ENCODE results near the gene TP53I11. TPM values are rescaled to one million over a fixed set of nuclear protein-coding genes. Genes with fewer than 3 reads are reported as not detected.

TP53I11 gene
- total and polyA plus RNA-seq, 2 experiments from 2014 or later = 112 to 155 TPM

DNA sequence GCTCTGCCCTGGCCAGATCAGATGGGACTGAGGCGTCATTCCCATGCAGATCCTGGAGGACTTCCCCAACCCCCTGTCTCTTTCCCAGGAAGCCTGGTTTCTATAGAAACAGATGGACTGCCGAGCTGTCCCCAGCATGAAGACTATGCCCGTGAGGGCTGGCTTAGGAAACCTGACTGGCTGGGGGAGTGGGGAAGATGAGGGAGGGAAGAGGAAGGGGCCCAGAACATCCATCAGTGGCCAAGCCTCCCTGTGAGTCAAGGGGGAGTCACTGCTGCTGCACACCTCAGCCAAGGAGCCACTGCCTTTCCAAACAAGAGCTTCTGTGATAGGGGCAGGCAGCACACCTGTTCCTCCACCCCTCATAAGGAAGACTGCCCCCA lies 5.8 kb downstream of the TP53I11 start:
- H3K27ac ChIP-seq = no peak overlapping the region
- H3K4me3 ChIP-seq = no peak overlapping the region
- H3K4me1 ChIP-seq (ENCODE audit: low read depth) = peaks cover 16% of the 10 kb centered on the region
- no peaks in the 10 kb centered on the region for H3K27me3 ChIP-seq
- TF ChIP-seq, protein P1, sequence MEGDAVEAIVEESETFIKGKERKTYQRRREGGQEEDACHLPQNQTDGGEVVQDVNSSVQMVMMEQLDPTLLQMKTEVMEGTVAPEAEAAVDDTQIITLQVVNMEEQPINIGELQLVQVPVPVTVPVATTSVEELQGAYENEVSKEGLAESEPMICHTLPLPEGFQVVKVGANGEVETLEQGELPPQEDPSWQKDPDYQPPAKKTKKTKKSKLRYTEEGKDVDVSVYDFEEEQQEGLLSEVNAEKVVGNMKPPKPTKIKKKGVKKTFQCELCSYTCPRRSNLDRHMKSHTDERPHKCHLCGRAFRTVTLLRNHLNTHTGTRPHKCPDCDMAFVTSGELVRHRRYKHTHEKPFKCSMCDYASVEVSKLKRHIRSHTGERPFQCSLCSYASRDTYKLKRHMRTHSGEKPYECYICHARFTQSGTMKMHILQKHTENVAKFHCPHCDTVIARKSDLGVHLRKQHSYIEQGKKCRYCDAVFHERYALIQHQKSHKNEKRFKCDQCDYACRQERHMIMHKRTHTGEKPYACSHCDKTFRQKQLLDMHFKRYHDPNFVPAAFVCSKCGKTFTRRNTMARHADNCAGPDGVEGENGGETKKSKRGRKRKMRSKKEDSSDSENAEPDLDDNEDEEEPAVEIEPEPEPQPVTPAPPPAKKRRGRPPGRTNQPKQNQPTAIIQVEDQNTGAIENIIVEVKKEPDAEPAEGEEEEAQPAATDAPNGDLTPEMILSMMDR (IDR thresholded peaks at IDR 0.05; ENCODE audit: low read depth, low read length) = no peak
- H3K36me3 ChIP-seq = no peaks in the 10 kb centered on the region
- no peak for DNase-seq (ENCODE audit: low read depth in 1 of 2, low spot score in 1 of 2)
- H3K9me3 ChIP-seq (ENCODE audit: low read depth) = no peaks in the 10 kb centered on the region

DNA sequence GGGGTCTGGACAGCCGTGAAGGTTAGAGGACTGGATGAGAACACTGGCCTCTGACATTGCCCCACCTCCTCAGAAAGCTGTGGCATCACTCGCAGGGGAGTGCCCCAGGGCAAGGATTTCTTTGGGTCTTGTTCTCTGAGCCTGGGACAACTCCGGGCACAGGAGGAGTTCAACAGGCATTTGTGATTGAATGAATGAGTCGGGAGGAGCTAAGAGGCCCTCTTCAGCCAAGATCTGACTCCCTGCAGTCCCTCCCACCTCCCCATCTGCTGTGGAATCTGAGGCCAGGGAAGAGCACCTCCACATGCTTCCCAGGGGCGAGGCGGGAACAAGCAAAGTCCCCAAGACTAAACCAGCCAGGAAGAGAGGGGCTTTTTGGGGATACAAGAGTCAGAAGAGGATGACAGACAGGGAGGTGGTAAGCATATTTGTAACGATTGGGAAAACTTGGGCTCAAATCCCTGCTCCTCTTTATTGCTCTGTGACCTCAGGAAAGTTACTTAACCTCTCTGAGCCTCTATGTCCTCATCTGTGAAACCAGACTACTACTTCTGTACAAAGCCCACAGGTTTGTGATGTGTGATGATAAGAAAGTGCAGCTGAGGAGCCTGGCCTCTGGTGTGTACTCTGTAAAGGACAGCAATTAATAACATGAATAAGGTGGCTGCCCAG lies 6.4 kb downstream of the TP53I11 start:
- Histone ChIP-seq H3K36me3 (no peaks in the 10 kb centered on the region), H3K9me3 (ENCODE audit: low read depth) (no peaks in the 10 kb centered on the region), H3K4me1 (ENCODE audit: low read depth) (peaks cover 16% of the 10 kb centered on the region), H3K4me3 (no peak overlapping the region), H3K27me3 (no peaks in the 10 kb centered on the region), H3K27ac (no peak overlapping the region)
- no peak for DNase-seq (ENCODE audit: low read depth in 1 of 2, low spot score in 1 of 2)
- TF ChIP-seq, protein P1 (IDR thresholded peaks at IDR 0.05; ENCODE audit: low read depth, low read length) = no peak

DNA sequence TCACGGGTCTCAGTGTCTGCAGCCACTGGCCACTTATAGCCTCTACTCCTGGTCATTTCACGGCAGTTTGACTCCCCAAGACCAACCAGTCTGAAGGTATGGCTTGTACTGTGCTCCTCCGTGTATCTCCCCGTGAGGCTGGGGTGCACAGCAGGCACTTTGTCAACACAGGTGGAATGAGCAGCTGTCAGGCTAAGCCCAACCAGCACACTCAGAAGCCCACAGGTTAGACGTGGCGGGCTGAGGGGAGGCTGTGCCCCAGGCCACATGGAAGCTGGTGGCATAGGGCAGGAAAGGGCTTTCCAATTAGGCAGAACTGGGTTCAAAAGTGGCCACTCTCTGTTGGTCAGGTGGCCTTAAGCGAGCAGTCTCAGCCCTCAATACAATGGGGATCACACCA lies 7.0 kb downstream of the TP53I11 start:
- Histone ChIP-seq H3K27ac (no peak overlapping the region), H3K4me1 (ENCODE audit: low read depth) (peaks cover 15% of the 10 kb centered on the region), H3K36me3 (no peaks in the 10 kb centered on the region), H3K4me3 (no peak overlapping the region), H3K27me3 (no peaks in the 10 kb centered on the region), H3K9me3 (ENCODE audit: low read depth) (no peaks in the 10 kb centered on the region)
- TF ChIP-seq, protein P1 (IDR thresholded peaks at IDR 0.05; ENCODE audit: low read depth, low read length) = no peak
- no peak for DNase-seq (ENCODE audit: low read depth in 1 of 2, low spot score in 1 of 2)

DNA sequence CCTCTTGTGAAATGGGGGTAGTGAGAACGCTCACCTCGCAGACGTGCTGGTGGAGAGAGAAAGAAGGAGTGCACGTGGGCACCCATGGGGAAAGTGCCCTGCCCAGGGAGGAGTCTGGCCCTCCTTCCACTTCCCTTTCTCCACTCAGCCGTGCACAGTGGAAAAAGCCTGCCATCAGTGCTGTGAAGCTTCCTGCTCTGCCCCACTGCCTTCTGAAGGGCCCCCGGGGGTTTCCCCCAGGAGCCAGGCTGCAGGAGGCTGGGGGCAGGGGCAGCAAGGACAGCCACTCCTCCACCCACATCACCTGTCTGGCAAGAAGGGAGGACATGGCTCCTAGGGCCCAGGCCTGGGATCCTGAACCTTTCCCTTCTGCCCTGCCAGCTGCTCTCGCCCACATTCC lies 7.6 kb downstream of the TP53I11 start:
- Histone ChIP-seq H3K4me1 (ENCODE audit: low read depth) (peaks cover 13% of the 10 kb centered on the region), H3K27ac (no peak overlapping the region)

DNA sequence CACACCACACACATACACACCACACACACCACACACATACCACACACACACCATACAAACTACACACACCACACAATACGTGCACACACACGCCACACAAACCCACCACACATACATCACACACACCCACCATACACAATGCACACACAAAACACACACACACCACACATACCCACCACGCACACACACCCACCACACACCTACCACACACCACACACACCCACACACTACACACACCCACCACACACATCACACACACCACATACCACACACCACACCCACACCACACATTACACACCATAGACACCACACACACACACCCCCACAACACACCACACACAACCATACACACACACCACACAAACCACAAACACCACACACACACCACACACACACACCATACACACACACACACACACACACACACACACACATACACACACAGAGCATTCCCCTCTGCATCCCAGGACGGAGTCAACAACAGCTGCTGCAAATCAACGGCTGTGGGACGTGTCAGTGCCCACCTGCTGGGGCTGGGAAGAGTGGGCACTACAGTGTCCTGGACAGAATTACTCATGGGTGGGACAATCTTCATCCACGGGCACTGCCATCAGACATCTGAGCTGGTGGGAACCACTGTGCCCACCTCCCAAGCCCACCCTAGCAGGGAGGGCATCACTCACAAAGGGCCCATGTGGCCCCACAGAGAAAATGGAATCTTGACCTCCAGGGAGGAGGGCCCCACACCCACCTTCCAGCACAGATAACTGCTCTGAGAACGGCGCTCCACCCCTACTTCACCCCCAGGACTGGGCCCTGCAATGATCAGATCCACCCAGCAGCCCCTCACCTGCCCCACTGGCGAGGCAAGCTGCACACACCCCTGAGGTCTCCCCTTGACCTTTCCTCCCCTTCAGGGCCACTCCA lies 8.4 kb downstream of the TP53I11 start:
- H3K36me3 ChIP-seq = no peaks in the 10 kb centered on the region
- no peak overlapping the region for H3K4me3 ChIP-seq
- no peaks in the 10 kb centered on the region for H3K9me3 ChIP-seq (ENCODE audit: low read depth)
- peaks cover 13% of the 10 kb centered on the region for H3K4me1 ChIP-seq (ENCODE audit: low read depth)
- DNase-seq (ENCODE audit: low read depth in 1 of 2, low spot score in 1 of 2) = no peak
- TF ChIP-seq, protein P1 (IDR thresholded peaks at IDR 0.05; ENCODE audit: low read depth, low read length) = no peak
- no peaks in the 10 kb centered on the region for H3K27me3 ChIP-seq
- no peak overlapping the region for H3K27ac ChIP-seq

More for the DNA sequence above, 7.6 kb downstream of the TP53I11 start:
- Histone ChIP-seq H3K4me3 (no peak overlapping the region), H3K9me3 (ENCODE audit: low read depth) (no peaks in the 10 kb centered on the region), H3K27me3 (no peaks in the 10 kb centered on the region), H3K36me3 (no peaks in the 10 kb centered on the region)
- DNase-seq (ENCODE audit: low read depth in 1 of 2, low spot score in 1 of 2) = no peak
- TF ChIP-seq, protein P1 (IDR thresholded peaks at IDR 0.05; ENCODE audit: low read depth, low read length) = no peak
